ENCODE measurements around the gene C6orf120. TPM values are rescaled to one million over a fixed set of nuclear protein-coding genes. Genes with fewer than 3 reads are reported as not detected.
A peak's percentile ranks its signal among the peaks of the same experiment; 100 is the strongest.

Gene C6orf120
- total and polyA plus RNA-seq, 2 of the 13 experiments (the other 11 are each of a cell fraction or from before 2014, with no cell fraction given) = 21.7 to 29.9 TPM

DNA sequence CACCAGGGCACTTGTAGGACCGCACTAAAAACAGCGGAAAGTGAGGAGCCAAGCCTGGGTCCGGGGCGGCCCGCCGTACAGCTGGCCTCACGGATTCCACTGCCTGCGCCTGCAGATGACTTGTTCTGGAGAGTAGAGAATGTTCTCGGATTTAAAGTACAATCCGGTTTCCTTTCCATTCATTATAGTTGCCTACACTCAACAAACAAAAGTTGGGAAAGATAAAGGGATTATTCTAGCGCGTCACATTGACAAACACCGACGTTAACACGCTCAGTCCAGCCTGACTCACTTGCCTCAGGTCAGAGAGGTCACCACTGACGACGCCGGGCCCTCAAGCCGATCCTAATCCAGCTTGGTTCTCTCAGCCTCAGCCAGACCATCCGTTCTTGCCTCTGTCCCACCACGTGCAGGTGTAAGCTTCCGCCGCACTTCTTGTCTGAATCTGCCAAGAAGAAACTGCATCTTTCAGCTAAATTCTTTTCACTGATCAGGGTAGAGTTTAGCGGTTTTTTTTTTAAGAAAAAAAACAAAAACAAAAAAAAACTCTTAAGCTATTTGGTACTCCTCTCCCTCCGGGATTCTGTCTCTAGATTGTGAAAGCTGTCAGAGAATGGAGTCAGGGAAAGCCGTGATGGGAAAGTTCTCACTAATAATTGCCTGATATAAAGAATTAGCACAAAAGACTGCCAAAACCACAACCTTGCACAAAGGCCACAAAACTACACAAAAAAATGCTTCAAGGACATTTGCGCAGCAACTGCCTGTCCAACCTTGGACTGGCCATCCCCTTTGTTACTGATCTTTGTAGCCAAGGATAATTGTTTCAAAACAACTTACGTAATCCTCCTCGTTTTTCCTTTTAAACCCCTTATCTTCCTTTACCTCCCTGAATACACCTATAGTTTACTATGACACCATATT is 23.5 kb downstream of the C6orf120 start (continued):
- TF ChIP-seq, protein P1, sequence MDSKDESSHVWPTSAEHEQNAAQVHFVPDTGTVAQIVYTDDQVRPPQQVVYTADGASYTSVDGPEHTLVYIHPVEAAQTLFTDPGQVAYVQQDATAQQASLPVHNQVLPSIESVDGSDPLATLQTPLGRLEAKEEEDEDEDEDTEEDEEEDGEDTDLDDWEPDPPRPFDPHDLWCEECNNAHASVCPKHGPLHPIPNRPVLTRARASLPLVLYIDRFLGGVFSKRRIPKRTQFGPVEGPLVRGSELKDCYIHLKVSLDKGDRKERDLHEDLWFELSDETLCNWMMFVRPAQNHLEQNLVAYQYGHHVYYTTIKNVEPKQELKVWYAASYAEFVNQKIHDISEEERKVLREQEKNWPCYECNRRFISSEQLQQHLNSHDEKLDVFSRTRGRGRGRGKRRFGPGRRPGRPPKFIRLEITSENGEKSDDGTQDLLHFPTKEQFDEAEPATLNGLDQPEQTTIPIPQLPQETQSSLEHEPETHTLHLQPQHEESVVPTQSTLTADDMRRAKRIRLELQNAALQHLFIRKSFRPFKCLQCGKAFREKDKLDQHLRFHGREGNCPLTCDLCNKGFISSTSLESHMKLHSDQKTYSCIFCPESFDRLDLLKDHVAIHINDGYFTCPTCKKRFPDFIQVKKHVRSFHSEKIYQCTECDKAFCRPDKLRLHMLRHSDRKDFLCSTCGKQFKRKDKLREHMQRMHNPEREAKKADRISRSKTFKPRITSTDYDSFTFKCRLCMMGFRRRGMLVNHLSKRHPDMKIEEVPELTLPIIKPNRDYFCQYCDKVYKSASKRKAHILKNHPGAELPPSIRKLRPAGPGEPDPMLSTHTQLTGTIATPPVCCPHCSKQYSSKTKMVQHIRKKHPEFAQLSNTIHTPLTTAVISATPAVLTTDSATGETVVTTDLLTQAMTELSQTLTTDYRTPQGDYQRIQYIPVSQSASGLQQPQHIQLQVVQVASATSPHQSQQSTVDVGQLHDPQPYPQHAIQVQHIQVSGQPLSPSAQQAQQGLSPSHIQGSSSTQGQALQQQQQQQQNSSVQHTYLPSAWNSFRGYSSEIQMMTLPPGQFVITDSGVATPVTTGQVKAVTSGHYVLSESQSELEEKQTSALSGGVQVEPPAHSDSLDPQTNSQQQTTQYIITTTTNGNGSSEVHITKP (CRISPR knock-in tag; IDR thresholded peaks at IDR 0.05; ENCODE audit: low read depth) = no peak; the same call in 1 of the 2 replicates
- 0 out of 2 replicates have a peak, but pooled peaks have one; percentile 34 for TF ChIP-seq RELA (CRISPR knock-in tag; IDR thresholded peaks at IDR 0.05)
- no peak for TF ChIP-seq HNRNPH1 (optimal IDR thresholded peaks at IDR 0.05; ENCODE audit: low read depth, low read length)
- TF ChIP-seq ARNT (IDR thresholded peaks at IDR 0.05) = no peak
- peak; percentile 84 for TF ChIP-seq ESRRA (CRISPR knock-in tag; IDR thresholded peaks at IDR 0.05; ENCODE audit: low read depth)
- no peak; the same call in 1 of the 2 replicates for TF ChIP-seq TOE1 (CRISPR knock-in tag; IDR thresholded peaks at IDR 0.05)
- TF ChIP-seq FIP1L1 (IDR thresholded peaks at IDR 0.05; ENCODE audit: borderline replicate concordance, insufficient read depth, low read depth, low read length) = no peak
- TF ChIP-seq KDM4B (CRISPR knock-in tag; IDR thresholded peaks at IDR 0.05) = no peak; the same call in 1 of the 2 replicates
- TF ChIP-seq NFE2L2 (IDR thresholded peaks at IDR 0.05; ENCODE audit: low read length) = no peak; the same call in 1 of the 2 replicates
- TF ChIP-seq ZNF510 (CRISPR knock-in tag; IDR thresholded peaks at IDR 0.05; ENCODE audit: low read depth) = no peak
- TF ChIP-seq ZKSCAN8 (CRISPR knock-in tag; IDR thresholded peaks at IDR 0.05; ENCODE audit: borderline replicate concordance) = peak; percentile 66; the same call in 1 of the 2 replicates
- TF ChIP-seq, protein P2, sequence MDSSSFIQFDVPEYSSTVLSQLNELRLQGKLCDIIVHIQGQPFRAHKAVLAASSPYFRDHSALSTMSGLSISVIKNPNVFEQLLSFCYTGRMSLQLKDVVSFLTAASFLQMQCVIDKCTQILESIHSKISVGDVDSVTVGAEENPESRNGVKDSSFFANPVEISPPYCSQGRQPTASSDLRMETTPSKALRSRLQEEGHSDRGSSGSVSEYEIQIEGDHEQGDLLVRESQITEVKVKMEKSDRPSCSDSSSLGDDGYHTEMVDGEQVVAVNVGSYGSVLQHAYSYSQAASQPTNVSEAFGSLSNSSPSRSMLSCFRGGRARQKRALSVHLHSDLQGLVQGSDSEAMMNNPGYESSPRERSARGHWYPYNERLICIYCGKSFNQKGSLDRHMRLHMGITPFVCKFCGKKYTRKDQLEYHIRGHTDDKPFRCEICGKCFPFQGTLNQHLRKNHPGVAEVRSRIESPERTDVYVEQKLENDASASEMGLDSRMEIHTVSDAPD (CRISPR knock-in tag; IDR thresholded peaks at IDR 0.05) = peak; percentile 19; the same call in 1 of the 2 replicates
- TF ChIP-seq ZNF598 (CRISPR knock-in tag; IDR thresholded peaks at IDR 0.05; ENCODE audit: borderline replicate concordance) = peak; percentile 17; the same call in 1 of the 2 replicates
- peak; percentile 17; the same call in 1 of the 2 replicates for TF ChIP-seq ZNF335 (CRISPR knock-in tag; IDR thresholded peaks at IDR 0.05)
- no peak for TF ChIP-seq ZFP62 (CRISPR knock-in tag; IDR thresholded peaks at IDR 0.05)
- TF ChIP-seq FOXJ3 (CRISPR knock-in tag; IDR thresholded peaks at IDR 0.05; ENCODE audit: borderline replicate concordance) = peak; percentile 85
- TF ChIP-seq ATM (IDR thresholded peaks at IDR 0.05; ENCODE audit: borderline replicate concordance) = no peak
- TF ChIP-seq, protein P3, sequence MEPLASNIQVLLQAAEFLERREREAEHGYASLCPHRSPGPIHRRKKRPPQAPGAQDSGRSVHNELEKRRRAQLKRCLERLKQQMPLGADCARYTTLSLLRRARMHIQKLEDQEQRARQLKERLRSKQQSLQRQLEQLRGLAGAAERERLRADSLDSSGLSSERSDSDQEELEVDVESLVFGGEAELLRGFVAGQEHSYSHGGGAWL (CRISPR knock-in tag; IDR thresholded peaks at IDR 0.05) = 0 out of 2 replicates have a peak, but pooled peaks have one; percentile 71
- TF ChIP-seq NCOA1 (CRISPR knock-in tag; IDR thresholded peaks at IDR 0.05) = 0 out of 2 replicates have a peak, but pooled peaks have one; percentile 12
- no peak for TF ChIP-seq ZNF24 (IDR thresholded peaks at IDR 0.05)
- TF ChIP-seq ZNF557 (CRISPR knock-in tag; IDR thresholded peaks at IDR 0.05) = peak; percentile 65; the same call in 1 of the 2 replicates
- TF ChIP-seq GATAD1 (CRISPR knock-in tag; IDR thresholded peaks at IDR 0.05) = peak; percentile 46; the same call in 1 of the 2 replicates
- TF ChIP-seq ZBTB38 (CRISPR knock-in tag; IDR thresholded peaks at IDR 0.05) = no peak; the same call in 1 of the 2 replicates
- TF ChIP-seq HMGA1 (CRISPR knock-in tag; conservative IDR thresholded peaks at IDR 0.05) = no peak
- TF ChIP-seq ZBTB7A (CRISPR knock-in tag; IDR thresholded peaks at IDR 0.05) = 0 out of 2 replicates have a peak, but pooled peaks have one; percentile 25
- peak; percentile 76; the same call in 1 of the 2 replicates for TF ChIP-seq CHD4 (IDR thresholded peaks at IDR 0.05; ENCODE audit: borderline replicate concordance, low read length)
